Mesendoderm (in vitro differentiated cells): ENCODE results near the gene NPIPB6.
"Not testable (repeated sequence)": the region's sequence is repeated elsewhere in the genome, so short reads cannot be mapped to it uniquely, and the experiment has no call there.

Experiments used
- DNase-seq: peaks from one replicate; pipeline ENCODE4 v3.0.0; 2013
- H2AK5ac ChIP-seq: 2 replicates; pipeline ENCODE4 v1.6.1; 2013; ENCODE audit warnings: low read length, inconsistent platforms
- H2BK120ac ChIP-seq: 2 replicates; pipeline ENCODE4 v1.6.1; 2013; ENCODE audit warnings: low read depth, mild to moderate bottlenecking, low read length, moderate library complexity, mixed read lengths
- H2BK15ac ChIP-seq: replicated peaks from 2 replicates; pipeline ENCODE4 v1.6.1; 2013; ENCODE audit warnings: low read depth, mild to moderate bottlenecking, moderate library complexity
- H2BK5ac ChIP-seq: 2 replicates; pipeline ENCODE4 v1.6.1; 2013; ENCODE audit warnings: low read length, inconsistent platforms
- H3K18ac ChIP-seq: 2 replicates; pipeline ENCODE4 v1.6.1; 2013; ENCODE audit warnings: mild to moderate bottlenecking, low read length, mixed read lengths
- H3K23ac ChIP-seq: one replicate; pipeline ENCODE4 v1.6.1; 2013; ENCODE audit warnings: low read length
- H3K27ac ChIP-seq: 2 replicates; pipeline ENCODE4 v1.5.1; 2013; ENCODE audit warnings: low read depth, mild to moderate bottlenecking, inconsistent platforms, low read length, moderate library complexity
- H3K27me3 ChIP-seq: 2 replicates; pipeline ENCODE4 v1.6.1; 2013; ENCODE audit warnings: low read length, control low read depth, mild to moderate bottlenecking, inconsistent platforms; ENCODE audit not compliant: insufficient read depth, poor library complexity
- H3K36me3 ChIP-seq: 2 replicates; pipeline ENCODE4 v1.6.1; 2013; ENCODE audit warnings: low read length, inconsistent platforms; ENCODE audit not compliant: control insufficient read depth, insufficient read depth
- H3K4ac ChIP-seq: one replicate; pipeline ENCODE4 v1.6.1; 2013; ENCODE audit warnings: low read depth, mild to moderate bottlenecking, low read length, moderate library complexity
- H3K4me1 ChIP-seq: 2 replicates; pipeline ENCODE4 v1.6.1; 2013; ENCODE audit warnings: low read depth, low read length, inconsistent platforms; ENCODE audit not compliant: control insufficient read depth
- H3K4me2 ChIP-seq: 2 replicates; pipeline ENCODE4 v1.6.1; 2013; ENCODE audit warnings: low read length
- H3K4me3 ChIP-seq: 2 replicates; pipeline ENCODE4 v1.5.1; 2013; ENCODE audit warnings: mild to moderate bottlenecking, low read length
- H3K56ac ChIP-seq: one replicate; pipeline ENCODE4 v1.6.1; 2013; ENCODE audit warnings: low read length
- H3K79me1 ChIP-seq: 2 replicates; pipeline ENCODE4 v1.6.1; 2013; ENCODE audit warnings: low read length, inconsistent platforms
- H3K79me2 ChIP-seq: 2 replicates; pipeline ENCODE4 v1.6.1; 2013; ENCODE audit warnings: mild to moderate bottlenecking, low read length; ENCODE audit not compliant: control insufficient read depth, insufficient read depth
- H3K9ac ChIP-seq: 2 replicates; pipeline ENCODE4 v1.6.1; 2013; ENCODE audit warnings: low read length, inconsistent platforms
- H4K5ac ChIP-seq: one replicate; pipeline ENCODE4 v1.6.1; 2013; ENCODE audit warnings: low read length
- H4K8ac ChIP-seq: one replicate; pipeline ENCODE4 v1.6.1; 2013; ENCODE audit warnings: low read depth, mild to moderate bottlenecking, control low read depth, low read length, moderate library complexity
- WGBS: extraction: QIAGEN DNeasy Blood & Tissue Kit; methylation state at CpG from one replicate; pipeline ENCODE4 v1.1.7; 2013; ENCODE audit warnings: low lambda C conversion rate, missing lambda C conversion rate; ENCODE audit not compliant: insufficient coverage; ENCODE audit errors: extremely low coverage; 5-methylcytosine and 5-hydroxymethylcytosine counted together

NPIPB6 gene

GRCh38 chr16:28362600-28362999 lies 708 bp downstream of the NPIPB6 start:
- H3K4me1 ChIP-seq, H4K8ac ChIP-seq, H3K56ac ChIP-seq, H3K23ac ChIP-seq, H3K27me3 ChIP-seq, H3K79me2 ChIP-seq, H3K4ac ChIP-seq, H3K79me1 ChIP-seq, H2BK5ac ChIP-seq, H2BK15ac ChIP-seq, DNase-seq, H3K18ac ChIP-seq, H3K9ac ChIP-seq, H3K27ac ChIP-seq, H3K4me2 ChIP-seq, H3K36me3 ChIP-seq, H2BK120ac ChIP-seq, H3K4me3 ChIP-seq, H4K5ac ChIP-seq, H2AK5ac ChIP-seq: not testable (repeated sequence)
- no CpG with 5 or more reads among the region's 5 CpGs for WGBS

DNA sequence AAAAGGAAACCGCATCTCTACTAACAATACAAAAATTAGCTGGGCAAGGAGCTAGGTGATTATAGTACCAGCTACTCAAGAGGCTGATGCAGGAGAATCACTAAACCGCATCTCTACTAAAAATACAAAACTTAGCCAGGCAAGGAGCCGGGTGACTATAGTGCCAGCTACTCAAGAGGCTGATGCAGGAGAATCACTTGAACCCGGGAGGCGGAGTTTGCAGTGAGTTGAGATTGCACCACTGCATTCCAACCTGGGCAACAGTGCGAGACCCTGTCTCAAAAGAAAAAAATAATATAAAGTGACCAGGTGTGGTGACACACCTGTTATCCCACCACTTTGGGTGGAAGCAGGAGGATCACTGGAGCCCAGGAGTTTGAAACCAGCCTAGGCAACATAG lies 25.1 kb downstream of the NPIPB6 start:
- H3K4ac ChIP-seq: not testable (repeated sequence)

GRCh38 chr16:28336940-28337710 lies 26.2 kb downstream of the NPIPB6 start:
- not testable (repeated sequence) for H3K4ac ChIP-seq, H2BK5ac ChIP-seq, H4K8ac ChIP-seq, H3K4me3 ChIP-seq, H2BK120ac ChIP-seq, H3K27ac ChIP-seq, H3K4me2 ChIP-seq, H3K4me1 ChIP-seq, H3K56ac ChIP-seq, H2BK15ac ChIP-seq, H3K79me1 ChIP-seq, H3K36me3 ChIP-seq, DNase-seq, H3K18ac ChIP-seq, H3K27me3 ChIP-seq, H3K23ac ChIP-seq, H3K9ac ChIP-seq, H2AK5ac ChIP-seq, H4K5ac ChIP-seq, H3K79me2 ChIP-seq
- no CpG with 5 or more reads among the region's 5 CpGs for WGBS

More for the DNA sequence above, 25.1 kb downstream of the NPIPB6 start:
- H3K23ac ChIP-seq, H3K36me3 ChIP-seq, H3K4me2 ChIP-seq, H4K8ac ChIP-seq, H3K18ac ChIP-seq, H3K4me1 ChIP-seq, H2BK5ac ChIP-seq, H3K79me2 ChIP-seq, DNase-seq, H2BK15ac ChIP-seq, H3K4me3 ChIP-seq, H3K27ac ChIP-seq, H3K79me1 ChIP-seq, H2AK5ac ChIP-seq, H4K5ac ChIP-seq, H2BK120ac ChIP-seq, H3K56ac ChIP-seq, H3K9ac ChIP-seq, H3K27me3 ChIP-seq: not testable (repeated sequence)
- no CpG with 5 or more reads among the region's 6 CpGs for WGBS

DNA sequence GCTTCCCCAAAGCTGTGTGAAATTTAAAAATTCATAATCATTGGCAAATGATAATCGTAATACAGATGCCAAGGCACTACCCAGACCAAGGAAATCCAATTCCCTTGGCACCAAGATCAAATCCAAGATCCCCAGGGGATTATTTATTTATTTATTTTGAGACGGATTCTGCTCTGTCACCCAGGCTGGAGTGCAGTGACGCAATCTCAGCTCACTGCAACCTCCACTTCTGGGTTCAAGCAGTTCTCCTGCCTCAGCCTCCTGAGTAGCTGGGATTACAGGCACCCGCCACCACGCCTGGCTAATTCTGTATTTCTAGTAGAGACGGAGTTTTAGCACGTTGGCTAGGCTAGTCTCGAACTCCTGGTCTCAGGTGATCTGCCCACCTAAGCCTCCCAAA lies 27.6 kb downstream of the NPIPB6 start:
- not testable (repeated sequence) for H3K79me2 ChIP-seq, H4K8ac ChIP-seq, H2BK5ac ChIP-seq, H2BK120ac ChIP-seq, H3K27ac ChIP-seq, H3K4me2 ChIP-seq, H3K18ac ChIP-seq, H3K79me1 ChIP-seq, H2BK15ac ChIP-seq, H3K4ac ChIP-seq, H3K9ac ChIP-seq, H3K56ac ChIP-seq, H3K27me3 ChIP-seq, H3K4me1 ChIP-seq, DNase-seq, H3K4me3 ChIP-seq, H2AK5ac ChIP-seq, H3K36me3 ChIP-seq, H3K23ac ChIP-seq, H4K5ac ChIP-seq
- no CpG with 5 or more reads among the region's 8 CpGs for WGBS

DNA sequence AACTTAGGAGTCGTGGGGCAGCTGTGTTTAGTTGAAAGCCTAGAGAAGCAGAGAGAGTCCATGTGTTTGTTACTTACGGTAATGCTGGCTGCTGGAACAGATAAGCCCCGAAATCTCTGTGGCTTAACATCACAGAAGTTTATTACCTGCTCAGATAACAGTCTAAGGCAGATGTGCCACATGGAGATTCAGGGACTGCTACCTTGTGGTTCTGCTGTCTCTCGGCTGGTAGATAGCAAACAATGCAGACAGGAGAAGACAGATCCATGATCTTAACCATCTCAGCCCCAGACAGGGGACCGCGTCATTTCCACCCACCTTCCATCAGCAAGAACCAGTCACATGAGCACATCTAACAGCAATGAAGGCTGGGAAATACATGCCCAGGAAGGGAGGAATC lies 30.7 kb downstream of the NPIPB6 start:
- not testable (repeated sequence) for H3K36me3 ChIP-seq, H3K18ac ChIP-seq, DNase-seq, H3K79me1 ChIP-seq, H3K4me3 ChIP-seq, H4K5ac ChIP-seq, H2BK120ac ChIP-seq, H2BK15ac ChIP-seq, H3K79me2 ChIP-seq, H3K4ac ChIP-seq, H3K56ac ChIP-seq, H3K27ac ChIP-seq, H2BK5ac ChIP-seq, H3K9ac ChIP-seq, H3K27me3 ChIP-seq, H3K4me2 ChIP-seq, H2AK5ac ChIP-seq, H3K23ac ChIP-seq, H3K4me1 ChIP-seq, H4K8ac ChIP-seq
- WGBS: no CpG with 5 or more reads among the region's 6 CpGs

DNA sequence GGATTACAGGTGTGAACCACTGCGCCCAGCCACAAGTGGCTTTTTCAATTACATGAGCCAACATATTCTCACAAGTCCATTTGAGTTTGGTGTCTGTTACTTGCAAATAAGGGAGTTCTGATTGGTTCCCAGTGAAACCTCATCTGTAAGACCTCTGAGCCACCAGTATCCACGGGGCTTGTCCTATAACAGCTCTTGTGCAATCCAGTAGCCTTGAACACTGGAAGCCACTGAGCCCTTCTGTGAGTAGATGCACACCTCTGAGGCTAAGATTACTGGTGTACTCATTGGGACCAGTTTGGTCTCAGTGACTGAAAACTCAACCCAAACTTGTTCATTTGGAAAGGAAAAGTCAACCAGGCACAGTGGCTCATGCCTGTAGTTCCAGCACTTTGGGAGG lies 32.3 kb downstream of the NPIPB6 start:
- H3K9ac ChIP-seq, H3K4me2 ChIP-seq, H3K27me3 ChIP-seq, H3K4me3 ChIP-seq, H2BK15ac ChIP-seq, H2AK5ac ChIP-seq, H3K4ac ChIP-seq, H4K5ac ChIP-seq, H3K18ac ChIP-seq, H3K36me3 ChIP-seq, H3K56ac ChIP-seq, H2BK5ac ChIP-seq, H2BK120ac ChIP-seq, H3K79me1 ChIP-seq, H3K23ac ChIP-seq, H3K27ac ChIP-seq, H3K4me1 ChIP-seq, H4K8ac ChIP-seq, H3K79me2 ChIP-seq, DNase-seq: not testable (repeated sequence)
- no CpG with 5 or more reads among the region's 2 CpGs for WGBS
